Measurements from ENCODE around the gene L1CAM. TPM values are rescaled to one million over a fixed set of nuclear protein-coding genes. Genes with fewer than 3 reads are reported as not detected.
A peak's percentile ranks its signal among the peaks of the same experiment; 100 is the strongest.

L1CAM gene
- total and polyA plus RNA-seq, 2 experiments from 2014 or later: 0.86 to 1.5 TPM

GRCh38 chrX:153926552-153926857, 40.5 kb upstream of the L1CAM start:
- Histone ChIP-seq H3K4me1 (ENCODE audit: low read depth) (peaks cover 11% of the 10 kb centered on the region), H3K27ac (peak overlapping the region; percentile 96), H3K36me3 (no peaks in the 10 kb centered on the region), H3K4me3 (no peak overlapping the region), H3K27me3 (no peaks in the 10 kb centered on the region), H3K9me3 (ENCODE audit: low read depth) (no peaks in the 10 kb centered on the region)
- DNase-seq (ENCODE audit: low read depth in 1 of 2, low spot score in 1 of 2): no peak
- no peak for TF ChIP-seq CTCF (IDR thresholded peaks at IDR 0.05; ENCODE audit: low read depth, low read length)

GRCh38 chrX:153925739-153926551, 40.0 kb upstream of the L1CAM start, which contains the start of gene ARHGAP4:
ARHGAP4 (minus strand) TSS chrX:153926264; CDS start chrX:153926202, 62 bp downstream.
- DNase-seq (ENCODE audit: low read depth in 1 of 2, low spot score in 1 of 2): no peak
- Histone ChIP-seq H3K27me3 (no peaks in the 10 kb centered on the region), H3K9me3 (ENCODE audit: low read depth) (no peaks in the 10 kb centered on the region), H3K4me1 (ENCODE audit: low read depth) (peaks cover 11% of the 10 kb centered on the region), H3K27ac (peak within 1 kb of the TSS; percentile 96), H3K36me3 (no peaks in the 10 kb centered on the region), H3K4me3 (no peak within 1 kb of the TSS)
- no peak for TF ChIP-seq CTCF (IDR thresholded peaks at IDR 0.05; ENCODE audit: low read depth, low read length)

- H3K27ac ChIP-seq: no peak overlapping the region
- no peaks in the 10 kb centered on the region for H3K27me3 ChIP-seq
- no peaks in the 10 kb centered on the region for H3K36me3 ChIP-seq
- no peak overlapping the region for H3K4me3 ChIP-seq
- no peak for TF ChIP-seq CTCF (IDR thresholded peaks at IDR 0.05; ENCODE audit: low read depth, low read length)
- H3K9me3 ChIP-seq (ENCODE audit: low read depth): no peaks in the 10 kb centered on the region
- H3K4me1 ChIP-seq (ENCODE audit: low read depth): peaks cover 11% of the 10 kb centered on the region
- no peak for DNase-seq (ENCODE audit: low read depth in 1 of 2, low spot score in 1 of 2)
Observed at GRCh38 chrX:153925387-153925738, 39.4 kb upstream of the L1CAM start.

GRCh38 chrX:153924149-153924861, 38.3 kb upstream of the L1CAM start:
- DNase-seq (ENCODE audit: low read depth in 1 of 2, low spot score in 1 of 2): peak; percentile 64
- Histone ChIP-seq H3K4me1 (ENCODE audit: low read depth) (peaks cover 11% of the 10 kb centered on the region), H3K27ac (no peak overlapping the region), H3K36me3 (no peaks in the 10 kb centered on the region), H3K27me3 (no peaks in the 10 kb centered on the region), H3K9me3 (ENCODE audit: low read depth) (no peaks in the 10 kb centered on the region), H3K4me3 (no peak overlapping the region)
- TF ChIP-seq CTCF (IDR thresholded peaks at IDR 0.05; ENCODE audit: low read depth, low read length): no peak

- Histone ChIP-seq H3K27me3 (no peaks in the 10 kb centered on the region), H3K9me3 (ENCODE audit: low read depth) (no peaks in the 10 kb centered on the region), H3K36me3 (no peaks in the 10 kb centered on the region), H3K27ac (no peak overlapping the region), H3K4me1 (ENCODE audit: low read depth) (peaks cover 11% of the 10 kb centered on the region), H3K4me3 (no peak overlapping the region)
- TF ChIP-seq CTCF (IDR thresholded peaks at IDR 0.05; ENCODE audit: low read depth, low read length): peak; percentile 52
- DNase-seq (ENCODE audit: low read depth in 1 of 2, low spot score in 1 of 2): peak in 1 of 2 donors; percentile 75
Observed at GRCh38 chrX:153922932-153923857, 37.2 kb upstream of the L1CAM start.
